Measurements from ENCODE around the gene PAFAH1B1. TPM values are rescaled to one million over a fixed set of nuclear protein-coding genes. Genes with fewer than 3 reads are reported as not detected.
"Not testable (repeated sequence)": the region's sequence is repeated elsewhere in the genome, so short reads cannot be mapped to it uniquely, and the experiment has no call there.

The PAFAH1B1 gene
- total RNA-seq, 2 experiments from 2014 or later: 120 to 123 TPM

DNA sequence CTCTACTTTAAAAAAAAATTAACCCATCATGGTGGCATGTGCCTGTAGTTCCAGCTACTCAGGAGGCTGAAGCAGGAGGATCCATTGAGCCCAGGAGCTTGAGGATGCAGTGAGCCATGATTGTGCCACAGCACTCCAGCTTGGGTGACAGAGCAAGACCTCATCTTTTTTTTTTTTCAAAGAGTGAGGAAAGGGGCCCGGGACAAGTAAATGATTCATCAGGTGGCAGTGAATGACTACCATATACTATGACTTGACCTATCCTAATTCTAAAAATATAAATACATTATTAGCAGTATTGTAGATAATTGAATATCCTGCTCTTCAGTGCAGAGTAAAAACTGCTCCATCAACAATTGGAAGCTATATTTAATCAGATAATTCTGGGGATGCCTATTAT, 62.8 kb downstream of the PAFAH1B1 start:
- DNase-seq (peak in 1 of 14 experiments; percentile 26), ATAC-seq (ENCODE audit: poor library complexity) (no peak)
- H3K4me1 Mint-ChIP-seq (ENCODE audit: low read depth): peaks cover 57% of the 10 kb centered on the region
- H3K27me3 Mint-ChIP-seq: no peaks in the 10 kb centered on the region
- peaks cover 4% of the 10 kb centered on the region for H3K9me3 Mint-ChIP-seq
- H3K36me3 Mint-ChIP-seq (ENCODE audit: low read depth): peaks cover 53% of the 10 kb centered on the region
- no peak overlapping the region for H3K4me3 Mint-ChIP-seq
- H3K36me3 ChIP-seq (ENCODE audit: insufficient read depth, low read length): peaks cover 3% of the 10 kb centered on the region
- intact Hi-C loops (cut with DNase I, micrococcal nuclease): no loop called here
- CTCF ChIA-PET: interaction anchor here (1.0 to 1.2 kb wide), 2 partner anchors 13 to 35 kb away, joined by 3 read pairs; no protein-coding TSS in a partner anchor
- no peaks in the 10 kb centered on the region for H3K27me3 ChIP-seq (ENCODE audit: control insufficient read depth in 1 of 2, insufficient read depth in 2 of 2, low read length in 2 of 2)
- H3K4me1 ChIP-seq (ENCODE audit: insufficient read depth, low read length): peaks cover 28% of the 10 kb centered on the region
- peaks cover 0 to 5% of the 10 kb centered on the region in 2 experiments for H3K9me3 ChIP-seq (ENCODE audit: control insufficient read depth in 1 of 2, insufficient read depth in 1 of 2, low read length in 2 of 2)
- TF ChIP-seq, protein P1, sequence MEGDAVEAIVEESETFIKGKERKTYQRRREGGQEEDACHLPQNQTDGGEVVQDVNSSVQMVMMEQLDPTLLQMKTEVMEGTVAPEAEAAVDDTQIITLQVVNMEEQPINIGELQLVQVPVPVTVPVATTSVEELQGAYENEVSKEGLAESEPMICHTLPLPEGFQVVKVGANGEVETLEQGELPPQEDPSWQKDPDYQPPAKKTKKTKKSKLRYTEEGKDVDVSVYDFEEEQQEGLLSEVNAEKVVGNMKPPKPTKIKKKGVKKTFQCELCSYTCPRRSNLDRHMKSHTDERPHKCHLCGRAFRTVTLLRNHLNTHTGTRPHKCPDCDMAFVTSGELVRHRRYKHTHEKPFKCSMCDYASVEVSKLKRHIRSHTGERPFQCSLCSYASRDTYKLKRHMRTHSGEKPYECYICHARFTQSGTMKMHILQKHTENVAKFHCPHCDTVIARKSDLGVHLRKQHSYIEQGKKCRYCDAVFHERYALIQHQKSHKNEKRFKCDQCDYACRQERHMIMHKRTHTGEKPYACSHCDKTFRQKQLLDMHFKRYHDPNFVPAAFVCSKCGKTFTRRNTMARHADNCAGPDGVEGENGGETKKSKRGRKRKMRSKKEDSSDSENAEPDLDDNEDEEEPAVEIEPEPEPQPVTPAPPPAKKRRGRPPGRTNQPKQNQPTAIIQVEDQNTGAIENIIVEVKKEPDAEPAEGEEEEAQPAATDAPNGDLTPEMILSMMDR (IDR thresholded peaks at IDR 0.05): no peak
- POLR2A ChIA-PET: no interaction called here
- no peak overlapping the region for H3K27ac ChIP-seq (ENCODE audit: low read depth in 1 of 2, low read length in 2 of 2)
- H3K27ac Mint-ChIP-seq: peak overlapping the region; percentile 24
- no peak overlapping the region for H3K4me3 ChIP-seq (ENCODE audit: low read length)

DNA sequence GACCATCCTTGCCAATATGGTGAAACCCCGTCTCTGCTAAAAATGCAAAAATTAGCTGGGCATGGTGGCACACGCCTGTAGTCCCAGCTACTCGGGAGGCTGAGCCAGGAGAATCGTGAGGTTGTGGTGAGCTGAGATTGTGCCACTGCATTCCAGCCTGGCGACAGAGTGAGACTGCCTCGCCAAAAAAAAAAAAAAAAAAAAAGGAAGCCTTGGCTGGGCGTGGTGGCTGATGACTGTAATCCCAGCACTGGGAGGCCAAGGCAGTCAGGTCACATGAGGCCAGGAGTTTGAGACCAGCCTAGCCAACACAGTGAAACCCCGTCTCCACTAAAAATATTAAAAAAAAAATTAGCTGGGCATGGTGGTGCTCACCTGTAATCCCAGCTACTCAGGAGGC, 65.9 kb downstream of the PAFAH1B1 start:
- H3K9me3 Mint-ChIP-seq; H3K9me3 ChIP-seq (ENCODE audit: control insufficient read depth in 1 of 2, insufficient read depth in 1 of 2, low read length in 2 of 2); POLR2A ChIA-PET; H3K4me3 ChIP-seq (ENCODE audit: low read length); H3K27me3 Mint-ChIP-seq; ATAC-seq (ENCODE audit: poor library complexity); H3K27ac ChIP-seq (ENCODE audit: low read depth in 1 of 2, low read length in 2 of 2); H3K4me3 Mint-ChIP-seq; intact Hi-C loops (cut with DNase I, micrococcal nuclease); H3K36me3 ChIP-seq (ENCODE audit: insufficient read depth, low read length); H3K27me3 ChIP-seq (ENCODE audit: control insufficient read depth in 1 of 2, insufficient read depth in 2 of 2, low read length in 2 of 2); H3K27ac Mint-ChIP-seq: not testable (repeated sequence)
- peak in 2 of 14 experiments; percentile 13 to 37 for DNase-seq
- peaks cover 25% of the 10 kb centered on the region for H3K4me1 ChIP-seq (ENCODE audit: insufficient read depth, low read length)
- CTCF ChIA-PET: interaction anchor here (0.6 to 1.4 kb wide), 3 partner anchors 36 to 171 kb away, joined by 3 to 5 read pairs (median 3); no protein-coding TSS in a partner anchor
- Mint-ChIP-seq H3K4me1 (ENCODE audit: low read depth) (peaks cover 58% of the 10 kb centered on the region), H3K36me3 (ENCODE audit: low read depth) (peaks cover 35% of the 10 kb centered on the region)

DNA sequence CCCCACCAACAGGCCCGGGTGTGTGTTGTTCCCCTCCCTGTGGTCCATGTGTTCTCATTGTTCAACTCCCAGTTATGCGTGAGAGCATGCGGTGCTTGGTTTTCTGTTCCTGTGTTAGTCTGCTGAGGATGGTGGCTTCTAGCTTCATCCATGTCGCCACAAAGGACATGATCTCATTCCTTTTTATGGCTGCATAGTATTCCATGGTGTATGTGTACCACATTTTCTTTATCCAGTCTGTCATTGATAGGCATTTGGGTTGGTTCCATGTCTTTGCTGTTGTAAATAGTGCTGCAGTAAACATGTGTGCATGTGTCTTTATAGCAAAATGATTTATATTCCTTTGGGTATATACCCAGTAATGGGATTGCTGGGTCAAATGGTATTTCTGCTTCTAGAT, 67.0 kb downstream of the PAFAH1B1 start:
- peaks cover 22% of the 10 kb centered on the region for H3K4me1 ChIP-seq (ENCODE audit: insufficient read depth, low read length)
- H3K27me3 Mint-ChIP-seq; DNase-seq; H3K4me3 ChIP-seq (ENCODE audit: low read length); ATAC-seq (ENCODE audit: poor library complexity); intact Hi-C loops (cut with DNase I, micrococcal nuclease); H3K36me3 ChIP-seq (ENCODE audit: insufficient read depth, low read length); H3K9me3 Mint-ChIP-seq; H3K27ac ChIP-seq (ENCODE audit: low read depth in 1 of 2, low read length in 2 of 2); H3K9me3 ChIP-seq (ENCODE audit: control insufficient read depth in 1 of 2, insufficient read depth in 1 of 2, low read length in 2 of 2); POLR2A ChIA-PET; H3K27me3 ChIP-seq (ENCODE audit: control insufficient read depth in 1 of 2, insufficient read depth in 2 of 2, low read length in 2 of 2); H3K4me3 Mint-ChIP-seq: not testable (repeated sequence)
- Mint-ChIP-seq H3K27ac (peak overlapping the region; percentile 70), H3K4me1 (ENCODE audit: low read depth) (peaks cover 58% of the 10 kb centered on the region), H3K36me3 (ENCODE audit: low read depth) (peaks cover 36% of the 10 kb centered on the region)
- CTCF ChIA-PET: interaction anchor here (1.4 kb wide), 1 partner anchor 68 kb away, joined by 3 read pairs; no protein-coding TSS in a partner anchor

DNA sequence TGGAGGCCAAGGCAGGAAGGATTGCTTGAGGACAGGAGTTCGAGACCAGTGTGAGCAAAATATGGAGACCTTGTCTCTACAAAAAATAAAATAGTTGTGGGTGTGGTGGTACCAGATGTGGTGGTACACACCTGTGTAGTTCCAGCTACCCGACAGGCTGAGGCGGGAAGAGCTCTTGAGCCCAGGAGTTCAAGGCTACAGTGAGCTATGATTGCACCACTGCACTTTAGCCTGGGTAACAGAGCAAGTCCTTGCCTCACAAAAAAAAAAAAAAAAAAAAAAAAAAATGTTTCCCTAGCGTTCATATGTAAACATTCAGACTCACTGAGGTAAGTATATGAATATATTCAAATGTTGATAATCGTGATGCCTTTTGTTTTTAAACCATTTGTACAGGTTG, 78.6 kb downstream of the PAFAH1B1 start:
- Mint-ChIP-seq H3K36me3 (ENCODE audit: low read depth) (peaks cover 90% of the 10 kb centered on the region), H3K27me3 (no peaks in the 10 kb centered on the region), H3K9me3 (no peaks in the 10 kb centered on the region), H3K4me1 (ENCODE audit: low read depth) (peaks cover 10% of the 10 kb centered on the region), H3K27ac (no peak overlapping the region), H3K4me3 (no peak overlapping the region)
- H3K9me3 ChIP-seq (ENCODE audit: control insufficient read depth in 1 of 2, insufficient read depth in 1 of 2, low read length in 2 of 2): no peaks in the 10 kb centered on the region
- TF ChIP-seq, protein P1 (IDR thresholded peaks at IDR 0.05): no peak
- DNase-seq (no peak), ATAC-seq (ENCODE audit: poor library complexity) (no peak)
- ChIA-PET POLR2A (interaction anchor here (0.9 kb wide), 1 partner anchor 78 kb away, joined by 3 read pairs; the partner anchor contains the start of gene PAFAH1B1), CTCF (no interaction called here)
- no peaks in the 10 kb centered on the region for H3K27me3 ChIP-seq (ENCODE audit: control insufficient read depth in 1 of 2, insufficient read depth in 2 of 2, low read length in 2 of 2)
- no peak overlapping the region for H3K4me3 ChIP-seq (ENCODE audit: low read length)
- H3K4me1 ChIP-seq (ENCODE audit: insufficient read depth, low read length): no peaks in the 10 kb centered on the region
- intact Hi-C loops (cut with DNase I, micrococcal nuclease): loop anchor here (10.0 kb wide), 3 partner anchors 157 to 287 kb away; partner anchors contain the start of gene METTL16 (in 1 of the 2)
- peaks cover 84% of the 10 kb centered on the region for H3K36me3 ChIP-seq (ENCODE audit: insufficient read depth, low read length)
- no peak overlapping the region for H3K27ac ChIP-seq (ENCODE audit: low read depth in 1 of 2, low read length in 2 of 2)

DNA sequence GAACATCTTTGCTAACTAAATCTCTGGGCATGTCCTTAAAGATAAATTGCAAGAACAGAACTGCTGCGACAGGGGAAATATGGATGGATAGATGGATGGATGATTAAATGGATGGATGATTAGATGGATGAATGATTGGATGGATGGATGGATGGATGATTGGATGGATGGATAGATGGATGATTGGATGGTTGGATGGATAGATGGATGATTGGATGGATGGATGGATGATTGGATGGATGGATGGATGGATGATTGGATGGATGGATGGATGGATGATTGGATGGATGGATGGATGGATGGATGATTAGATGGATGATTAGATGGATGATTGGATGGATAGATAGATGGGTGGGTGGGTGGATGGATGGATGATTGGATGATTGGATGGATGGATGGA, 85.8 kb downstream of the PAFAH1B1 start:
- H3K9me3 Mint-ChIP-seq; DNase-seq; H3K27me3 ChIP-seq (ENCODE audit: control insufficient read depth in 1 of 2, insufficient read depth in 2 of 2, low read length in 2 of 2); H3K27me3 Mint-ChIP-seq; H3K27ac Mint-ChIP-seq; H3K9me3 ChIP-seq (ENCODE audit: control insufficient read depth in 1 of 2, insufficient read depth in 1 of 2, low read length in 2 of 2); H3K4me1 ChIP-seq (ENCODE audit: insufficient read depth, low read length); H3K27ac ChIP-seq (ENCODE audit: low read depth in 1 of 2, low read length in 2 of 2); CTCF ChIA-PET; H3K4me3 Mint-ChIP-seq; POLR2A ChIA-PET; H3K4me3 ChIP-seq (ENCODE audit: low read length); ATAC-seq (ENCODE audit: poor library complexity); H3K4me1 Mint-ChIP-seq (ENCODE audit: low read depth): not testable (repeated sequence)
- peaks cover 79% of the 10 kb centered on the region for H3K36me3 Mint-ChIP-seq (ENCODE audit: low read depth)
- peaks cover 78% of the 10 kb centered on the region for H3K36me3 ChIP-seq (ENCODE audit: insufficient read depth, low read length)
- intact Hi-C loops (cut with DNase I, micrococcal nuclease): loop anchor here (10.0 kb wide), 3 partner anchors 164 to 294 kb away; partner anchors contain the start of gene METTL16 (in 1 of the 2)
